Fibroblast of skin of scalp (primary cell): Measurements from ENCODE around the gene LMCD1.

Source experiments
- DNase-seq: peaks from one replicate; pipeline ENCODE4 v3.0.0-alpha.2; 2013

The LMCD1 gene

DNA sequence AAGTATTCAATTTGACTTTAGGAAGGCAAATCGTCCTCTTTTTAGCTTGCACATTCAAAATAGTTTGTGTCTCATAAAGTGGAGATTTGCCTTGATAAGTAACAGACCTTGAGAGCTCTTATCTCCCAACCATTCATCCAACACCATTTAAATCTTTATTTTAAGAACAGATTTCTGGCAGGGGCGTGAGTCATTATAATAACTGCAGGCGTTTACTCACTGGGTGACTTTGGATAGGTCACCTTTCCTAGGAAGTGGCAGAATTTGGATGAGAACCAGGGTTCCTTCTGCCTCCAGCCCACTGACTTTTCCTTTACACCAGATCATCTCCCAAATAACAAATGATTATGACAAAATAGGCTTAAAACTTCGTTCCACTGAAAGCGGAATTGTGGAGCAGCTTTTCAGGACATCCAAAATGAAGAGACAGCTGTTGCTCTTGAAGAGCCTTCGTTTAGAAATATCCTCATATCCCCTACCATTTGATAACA is 5.0 kb downstream of the LMCD1 start:
- DNase-seq: no peak

DNA sequence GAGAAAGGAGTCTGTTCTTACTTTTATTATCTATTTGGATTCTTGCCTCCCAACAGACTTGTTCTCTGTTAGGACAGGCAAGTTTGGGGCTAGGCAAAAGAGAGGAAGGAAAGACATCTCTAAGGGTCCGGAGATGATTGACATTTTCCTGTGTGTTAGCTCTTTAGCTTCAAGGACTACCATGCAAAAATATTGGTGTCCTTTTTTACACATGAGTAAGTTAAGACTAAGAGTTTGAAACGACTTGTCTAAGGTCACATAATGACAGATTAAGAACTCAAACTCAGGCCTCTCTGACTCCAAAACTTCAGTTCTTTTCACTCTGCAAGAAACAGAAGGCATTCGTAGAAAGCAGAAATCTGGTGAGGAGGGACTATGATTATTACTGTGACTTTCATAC is 5.9 kb downstream of the LMCD1 start:
- DNase-seq: no peak

DNA sequence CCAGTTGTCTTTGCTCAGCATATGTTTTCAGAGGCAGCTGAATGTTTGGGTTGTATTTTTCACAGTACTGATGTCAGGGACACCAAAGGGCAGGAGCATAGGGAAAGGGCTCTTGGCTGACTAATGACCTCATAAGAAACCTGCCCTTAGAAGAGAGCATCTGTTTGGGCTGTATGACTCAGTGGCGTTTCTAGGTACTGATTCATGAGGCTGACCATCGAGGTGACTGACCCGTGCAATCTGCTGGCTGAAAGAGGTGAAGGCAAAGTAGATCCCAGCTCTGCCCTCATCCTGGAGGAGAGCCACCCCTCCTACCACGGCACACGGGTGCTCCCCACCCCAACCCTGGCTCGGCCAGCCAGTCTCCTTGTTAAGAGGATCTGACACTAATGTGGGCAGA is 8.3 kb downstream of the LMCD1 start:
- no peak for DNase-seq

DNA sequence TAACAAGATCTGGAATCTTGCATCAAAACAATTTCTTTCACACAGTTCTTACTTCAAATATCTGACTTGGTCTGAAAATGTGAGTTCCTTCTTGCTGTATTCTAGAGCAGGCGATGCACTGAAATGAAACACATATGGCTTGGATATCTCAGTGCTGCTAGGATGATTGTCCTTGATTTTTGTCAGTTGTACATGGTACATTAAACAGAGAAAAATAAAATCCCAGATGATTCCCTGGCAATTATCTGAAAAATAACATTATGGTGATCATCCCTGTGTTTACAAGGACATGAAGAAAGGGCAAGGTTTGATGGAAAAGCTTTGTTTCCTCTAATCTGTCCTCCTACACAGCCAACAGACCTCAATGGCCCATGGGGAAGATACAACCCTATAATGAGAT is 10.6 kb downstream of the LMCD1 start:
- no peak for DNase-seq

DNA sequence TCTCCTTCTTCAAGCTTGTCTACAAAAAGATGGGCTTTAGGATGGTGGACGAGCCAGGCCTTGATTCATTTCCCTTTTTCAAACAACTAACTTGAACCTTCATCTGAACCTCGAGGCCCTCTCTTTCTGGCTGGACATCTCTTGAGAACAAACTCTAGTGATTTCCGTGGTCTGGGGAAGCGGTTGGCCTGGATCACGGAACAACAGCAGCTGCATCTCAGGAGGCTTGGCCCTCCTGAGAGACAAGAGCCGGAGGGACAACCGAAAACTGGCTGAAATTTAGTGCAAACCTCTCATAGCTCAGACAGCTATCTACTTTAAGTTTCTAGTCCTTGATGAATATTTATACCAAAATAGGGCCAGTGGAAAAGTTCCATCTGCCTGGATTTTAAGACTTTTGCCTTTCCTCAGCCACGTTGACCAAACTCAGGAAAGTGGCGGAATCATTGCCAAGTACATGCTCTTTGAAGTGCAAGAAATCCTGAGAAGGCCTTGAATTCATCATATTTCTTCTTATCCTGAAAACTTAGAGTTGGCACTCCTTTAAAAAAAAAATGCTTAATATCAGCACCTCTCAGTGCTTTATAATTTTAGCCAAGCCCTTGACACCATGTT is 14.5 kb downstream of the LMCD1 start:
- no peak for DNase-seq

DNA sequence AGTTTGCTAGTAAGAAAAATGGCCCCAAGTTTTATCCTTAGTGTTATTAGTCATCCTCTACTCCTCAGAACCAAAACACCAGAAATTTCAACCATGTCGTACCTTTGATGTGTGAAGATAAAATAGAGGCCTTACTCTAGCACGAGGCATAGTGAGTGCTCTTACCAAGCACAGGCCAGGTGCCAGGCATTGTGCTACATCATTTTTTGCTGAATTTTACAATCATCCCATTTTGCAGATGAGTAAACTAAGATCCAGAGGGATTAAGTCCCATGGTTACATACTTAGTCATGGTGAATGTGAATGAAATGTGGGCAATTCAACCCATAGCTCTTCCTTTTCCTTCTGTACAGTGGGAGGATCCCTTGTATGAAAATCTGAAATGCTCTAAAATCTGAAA is 15.2 kb downstream of the LMCD1 start:
- DNase-seq: no peak

DNA sequence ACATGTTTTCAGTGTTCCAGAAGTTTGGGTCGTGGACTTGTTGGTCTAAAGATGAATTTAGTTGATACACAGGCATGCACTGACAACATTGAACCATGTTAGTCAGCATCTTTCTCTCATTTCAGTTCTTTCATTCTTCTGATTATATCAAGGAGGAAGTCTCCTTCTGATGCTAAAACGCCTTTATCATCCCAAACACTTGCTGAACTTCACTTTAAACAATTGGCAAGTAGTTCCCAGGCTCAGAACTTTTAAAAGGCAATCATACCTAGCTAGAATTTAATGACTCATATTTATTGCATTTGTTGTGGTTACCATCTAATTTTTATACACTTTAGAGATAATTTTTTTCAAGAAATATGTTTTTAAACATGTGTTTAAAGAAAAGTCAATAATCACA is 15.9 kb downstream of the LMCD1 start:
- no peak for DNase-seq

DNA sequence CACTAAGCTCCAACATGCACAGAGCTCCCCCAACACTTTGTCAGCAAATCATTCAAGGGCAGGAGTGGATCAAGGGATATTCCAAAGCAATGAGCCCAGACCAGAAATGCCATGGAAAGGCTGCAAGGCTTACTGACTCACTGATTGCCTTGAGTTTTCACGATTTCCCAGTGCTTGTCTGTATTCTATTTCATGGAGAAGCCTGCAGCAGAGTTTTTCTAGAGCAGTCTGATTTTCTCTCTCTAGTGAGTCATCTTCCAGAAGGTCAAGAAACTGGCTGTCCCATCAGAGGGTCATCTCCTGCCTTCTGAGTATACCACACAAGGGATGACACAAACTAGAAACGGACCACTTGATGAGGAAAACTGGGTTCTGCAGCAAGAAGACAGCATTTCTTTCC is 16.5 kb downstream of the LMCD1 start:
- peak; percentile 58 for DNase-seq

DNA sequence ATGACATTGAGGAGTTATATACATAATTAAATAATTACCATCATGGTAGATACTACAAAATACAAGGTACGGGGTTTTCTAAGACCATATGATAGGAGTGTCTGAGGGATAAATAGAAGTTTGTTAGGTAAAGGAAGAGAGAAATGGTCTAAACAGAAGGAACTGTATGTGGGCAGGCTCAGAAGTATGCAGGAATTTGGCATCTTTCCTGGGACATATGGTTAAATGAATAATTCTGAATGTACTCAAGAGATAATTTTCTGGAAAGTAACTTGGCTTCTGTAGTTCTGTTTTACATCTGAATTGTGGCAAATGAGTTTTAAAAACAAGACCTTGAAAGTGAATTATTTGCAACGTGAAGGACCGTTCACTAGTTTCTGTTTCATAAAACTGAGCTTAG is 17.5 kb downstream of the LMCD1 start:
- DNase-seq: peak; percentile 92

DNA sequence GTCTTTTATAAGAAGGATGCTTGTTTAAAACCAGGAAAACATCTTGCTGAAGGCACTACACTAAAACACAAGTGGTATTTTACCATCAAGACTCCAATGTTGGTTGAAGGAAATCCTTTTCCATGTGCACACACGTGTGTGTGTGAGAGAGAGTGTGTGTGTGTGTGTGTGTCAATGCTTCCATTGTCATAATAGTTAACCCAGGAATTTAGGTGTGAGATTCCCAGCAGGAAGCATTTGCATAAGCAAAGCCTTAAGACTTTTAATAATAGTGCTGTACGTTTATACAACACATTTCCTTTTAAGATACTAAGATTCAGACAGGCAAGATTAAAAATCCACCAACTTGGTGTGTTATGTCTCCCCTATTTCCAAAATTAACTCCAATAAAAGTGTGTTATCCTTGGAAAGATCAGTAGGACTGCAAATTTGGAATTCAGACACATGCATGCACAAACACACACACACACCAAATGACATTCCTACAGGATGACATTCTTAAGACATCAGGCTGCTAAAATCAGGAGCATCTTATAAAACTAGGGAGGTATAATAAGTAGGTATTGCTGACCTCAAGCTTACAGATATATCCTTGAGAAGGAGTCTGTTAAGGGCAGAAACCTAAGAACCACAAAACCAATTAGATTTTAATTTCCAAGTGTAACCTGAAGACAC is 18.3 kb downstream of the LMCD1 start:
- peak; percentile 62 for DNase-seq

DNA sequence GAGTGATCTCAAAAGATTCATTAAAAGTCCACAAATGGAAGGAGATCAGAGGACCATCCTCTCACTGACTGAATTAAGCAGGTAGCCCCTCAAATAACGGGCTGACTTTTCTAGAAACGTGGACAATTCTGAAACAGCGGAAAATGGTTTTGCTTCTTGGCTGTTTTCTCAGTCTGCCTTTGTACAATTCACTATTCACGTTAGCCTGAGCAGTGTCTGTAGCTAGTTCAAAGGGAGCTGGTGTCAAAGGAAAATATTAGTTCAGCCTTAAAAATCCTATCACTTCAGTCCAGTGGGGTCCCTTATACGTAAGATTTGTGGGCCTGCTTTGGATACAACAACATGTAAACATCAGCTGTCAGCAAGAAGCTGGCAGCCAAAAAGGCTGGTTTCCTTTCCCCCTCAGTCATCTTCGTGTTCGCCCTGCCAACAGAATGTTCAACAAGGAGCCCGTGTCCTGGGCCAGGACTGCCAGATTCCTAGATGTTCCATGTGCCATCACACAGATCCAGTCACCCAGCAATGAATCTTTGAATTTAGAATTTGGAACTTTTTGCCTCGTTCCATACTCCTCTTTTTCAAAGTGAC is 19.3 kb downstream of the LMCD1 start:
- no peak for DNase-seq

DNA sequence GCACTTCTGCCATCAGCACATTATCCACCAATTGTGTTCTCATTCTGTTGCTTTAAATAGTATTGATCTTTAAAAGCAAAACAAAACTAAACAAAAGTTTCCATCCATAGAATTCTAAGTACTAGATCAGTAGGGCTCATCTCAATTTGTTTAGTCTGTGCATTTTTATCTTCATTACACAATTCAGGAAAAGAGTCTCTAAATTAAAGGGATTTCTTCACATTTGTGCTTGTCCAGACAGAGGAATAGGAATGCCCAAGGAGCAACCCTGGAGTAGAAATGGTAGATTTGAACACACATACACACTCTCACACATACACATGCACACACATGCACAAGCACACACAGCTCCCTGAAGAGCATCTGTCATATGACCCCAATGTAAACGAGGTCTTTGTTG is 21.4 kb downstream of the LMCD1 start:
- DNase-seq: no peak

DNA sequence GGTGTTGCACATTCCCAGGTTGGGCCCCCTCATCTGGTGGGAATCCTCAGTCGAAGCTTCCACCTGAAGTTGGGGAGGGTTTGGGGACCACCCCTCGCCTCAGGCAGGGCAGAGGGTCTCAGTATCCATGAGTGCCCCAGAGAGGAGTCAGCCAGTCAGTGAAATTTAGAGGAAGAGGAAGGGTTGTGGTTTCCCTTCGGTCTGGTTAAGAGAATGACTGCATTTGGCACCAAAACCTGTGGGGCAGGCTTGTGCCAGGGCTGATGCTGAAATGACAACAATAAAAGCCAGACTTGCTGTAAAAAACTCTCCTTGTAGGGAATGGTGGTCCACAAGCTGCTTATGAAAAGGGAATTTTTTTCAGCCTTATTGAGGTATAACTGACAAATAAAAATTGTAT is 22.6 kb downstream of the LMCD1 start:
- DNase-seq: no peak

DNA sequence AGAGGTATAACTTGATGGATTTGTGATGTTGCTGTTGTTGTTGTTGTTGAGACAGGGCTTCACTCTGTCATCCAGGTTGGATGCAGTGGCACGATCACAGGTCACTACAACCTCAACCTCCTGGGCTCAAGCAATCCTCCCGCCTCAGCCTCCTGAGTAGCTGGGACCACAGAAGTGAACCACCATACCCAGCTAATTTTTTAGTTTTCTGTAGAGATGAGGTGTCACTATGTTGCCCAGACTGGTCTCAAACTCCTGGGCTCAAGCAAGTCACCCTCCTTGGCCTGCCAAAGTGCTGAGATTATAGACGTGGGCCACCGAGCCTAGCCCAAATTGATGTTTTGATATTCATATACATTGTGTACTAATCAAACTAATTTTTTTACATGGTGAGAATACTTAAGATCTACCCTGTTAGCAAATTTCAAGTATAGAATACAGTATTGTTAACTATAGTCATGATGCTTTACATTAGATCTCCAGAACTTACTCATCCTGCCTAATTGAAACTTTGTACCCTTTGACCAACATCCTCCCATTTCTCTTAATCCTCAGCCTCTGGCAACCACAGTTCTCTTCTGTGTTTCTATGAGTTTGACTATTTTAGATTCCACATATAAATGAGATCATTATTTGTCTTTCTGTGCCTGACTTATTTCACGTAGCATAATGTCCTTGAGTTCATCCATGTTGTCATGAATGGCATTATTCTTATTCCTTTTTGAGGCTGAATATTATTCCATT is 23.2 kb downstream of the LMCD1 start:
- DNase-seq: no peak

DNA sequence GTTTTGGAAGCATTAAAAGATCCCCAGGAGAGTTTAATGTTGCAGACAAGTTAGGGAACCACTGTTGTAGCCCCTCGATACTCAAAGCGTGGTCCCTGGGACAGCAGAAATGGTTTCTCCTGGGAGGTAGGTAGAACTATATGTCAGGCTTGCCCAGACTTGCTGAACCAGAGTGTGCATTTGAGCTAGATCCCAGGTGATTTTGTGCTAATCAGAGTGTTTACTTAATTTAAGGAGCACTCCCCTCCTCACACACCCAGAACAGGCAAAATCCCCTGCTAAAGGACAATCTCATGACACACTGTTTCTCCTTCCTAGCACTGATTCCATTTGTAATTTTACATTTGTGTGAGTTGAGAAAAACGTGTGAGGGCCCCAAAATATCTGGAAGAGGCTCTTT is 24.3 kb downstream of the LMCD1 start:
- DNase-seq: no peak

DNA sequence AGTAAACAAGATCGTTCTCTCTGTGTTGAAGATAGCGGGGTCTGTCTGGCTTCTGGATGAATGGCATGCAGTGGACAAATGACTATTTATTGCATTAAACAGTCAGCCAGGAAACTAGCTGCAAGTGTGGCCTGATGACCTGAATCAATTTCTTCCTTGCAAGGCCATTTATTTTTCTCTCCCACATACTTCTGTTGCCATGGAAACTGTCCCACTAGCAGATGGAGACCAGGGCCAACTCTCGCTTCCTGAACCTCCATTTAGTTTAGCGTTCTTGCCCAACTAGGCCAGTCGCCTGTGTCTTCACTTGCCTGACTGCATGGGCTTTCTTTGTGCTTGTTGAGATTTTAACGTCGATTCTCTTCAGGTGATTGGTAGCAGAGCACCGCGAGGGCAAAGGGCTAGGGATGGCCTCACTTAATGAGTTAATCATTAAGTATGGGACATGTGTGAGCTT is 27.6 kb downstream of the LMCD1 start:
- DNase-seq: no peak

DNA sequence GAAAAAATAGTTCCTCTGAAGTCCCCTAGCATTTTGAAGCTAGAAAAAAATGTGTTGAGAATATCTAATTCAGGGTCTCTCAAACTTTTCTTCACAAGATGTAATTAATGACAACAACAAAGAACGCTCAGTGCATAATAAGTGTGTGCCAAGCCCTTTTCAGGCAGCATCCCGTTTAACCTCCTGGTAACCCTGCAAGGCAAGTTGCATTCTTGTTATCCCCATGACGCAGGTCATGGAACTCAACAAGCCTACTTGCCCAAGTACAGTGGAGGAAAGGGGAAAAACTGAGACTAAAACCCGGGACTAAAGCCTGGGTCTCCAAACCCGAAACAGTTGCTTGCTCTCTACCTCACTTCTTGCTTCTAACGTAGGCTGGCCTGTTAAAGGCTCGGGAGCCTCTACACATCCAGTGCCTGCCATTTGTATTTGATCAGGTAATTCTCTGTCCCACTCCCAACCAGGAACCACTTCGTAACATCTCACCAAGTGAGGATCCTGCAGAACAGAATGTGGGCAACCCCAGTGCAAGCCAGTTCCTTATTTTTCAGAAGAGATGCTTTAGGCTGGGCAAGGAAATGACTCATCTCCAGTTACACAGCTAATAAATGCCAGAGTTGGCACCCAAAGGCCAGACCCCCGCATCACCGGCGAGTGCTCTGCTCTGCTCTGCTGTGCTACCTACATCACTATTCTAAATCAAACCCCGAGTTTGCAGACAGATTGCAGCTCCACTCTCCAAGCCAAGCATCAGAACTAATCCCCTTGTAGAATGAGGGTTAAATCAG is 28.3 kb downstream of the LMCD1 start:
- no peak for DNase-seq

DNA sequence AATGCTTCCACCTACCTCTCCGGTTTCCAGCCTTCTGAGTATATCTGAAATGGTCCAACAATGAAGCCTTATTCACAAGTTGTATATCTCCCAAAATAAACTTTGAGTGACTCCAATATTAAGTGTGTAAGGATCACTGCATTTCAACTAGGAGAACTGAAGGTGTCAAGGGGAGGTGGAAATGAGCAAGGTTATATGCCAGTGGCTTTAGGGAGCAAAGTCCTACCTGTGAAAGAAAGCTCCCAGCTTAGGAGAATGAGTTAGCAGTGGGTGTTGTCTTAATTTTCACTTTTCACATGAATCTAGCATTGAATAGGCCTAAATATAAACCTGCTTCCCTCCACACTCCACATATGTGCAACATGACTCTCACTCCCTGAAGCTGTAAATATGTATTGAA is 29.0 kb downstream of the LMCD1 start:
- DNase-seq: no peak

DNA sequence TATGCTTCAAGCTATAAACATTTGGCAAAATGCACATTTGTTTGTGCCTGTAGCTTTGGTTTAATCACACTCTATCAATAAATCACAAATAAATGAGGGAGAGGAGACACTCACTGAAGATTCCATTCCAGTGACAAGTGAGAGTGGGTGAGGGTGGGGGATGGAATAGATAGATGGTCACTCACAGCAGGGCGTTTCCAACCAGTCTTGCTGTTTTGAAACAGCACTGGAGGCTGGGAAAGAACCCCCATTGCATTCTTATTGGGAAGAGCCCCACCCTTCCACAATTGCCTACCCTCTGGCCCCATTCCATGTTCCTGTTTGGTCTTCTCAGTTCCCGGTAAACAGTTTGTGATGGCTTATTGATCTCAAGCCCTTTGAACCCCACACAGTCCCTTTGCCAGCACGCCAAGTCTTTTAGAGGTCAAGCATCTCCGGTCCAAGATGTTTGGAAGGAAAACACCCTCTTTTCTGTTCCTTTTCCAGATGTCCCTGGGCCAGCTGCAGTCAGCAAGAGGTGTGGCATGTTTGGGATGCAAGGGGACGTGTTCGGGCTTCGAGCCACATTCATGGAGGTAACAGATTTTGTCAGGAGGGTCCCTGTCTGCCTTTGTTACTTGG is 30.7 kb downstream of the LMCD1 start:
- peak; percentile 78 for DNase-seq

DNA sequence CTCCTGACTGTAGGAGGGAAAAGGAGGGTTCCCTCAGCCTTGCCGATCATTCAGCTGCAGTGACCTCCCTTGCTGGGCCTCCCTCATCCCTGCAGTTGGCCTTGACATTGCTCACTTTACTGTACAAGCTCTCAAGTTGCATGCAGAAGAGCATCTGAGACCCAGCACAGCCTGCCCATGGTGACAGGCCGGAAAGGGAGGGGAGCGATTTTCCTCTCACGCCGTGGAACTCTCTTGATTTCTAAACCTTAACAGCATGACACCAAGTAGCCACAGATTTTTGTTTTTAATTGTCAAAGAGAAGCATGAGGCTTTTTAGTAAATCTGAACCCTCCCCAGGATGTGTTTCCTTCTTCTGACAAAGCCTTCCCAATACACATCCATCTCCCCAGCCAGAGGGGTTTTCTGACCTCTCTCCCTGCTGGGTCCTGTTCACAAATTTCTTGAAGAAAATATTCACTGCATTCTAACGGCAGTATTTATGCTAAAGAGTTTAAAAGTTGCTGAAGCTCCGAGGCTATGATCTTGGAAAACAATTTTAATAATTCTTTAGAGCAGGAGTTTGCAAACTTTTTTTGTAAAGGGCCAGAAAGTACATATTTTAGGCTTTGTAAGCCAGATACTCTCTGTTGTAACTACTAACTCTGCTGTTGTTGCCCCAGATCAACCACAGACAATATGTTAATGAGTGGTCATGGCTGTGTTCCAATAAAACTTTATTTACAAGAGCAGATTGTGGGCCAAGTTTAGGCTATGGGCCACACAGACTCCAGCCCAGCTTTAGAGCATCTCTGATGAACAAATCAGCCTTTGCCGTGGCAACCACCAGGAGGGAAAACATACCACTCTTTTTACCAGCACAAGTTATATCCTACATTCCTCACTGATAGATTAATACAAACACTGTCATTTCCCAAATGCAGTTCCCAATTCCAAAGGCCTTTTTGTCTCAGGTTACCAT is 34.8 kb downstream of the LMCD1 start:
- DNase-seq: peak; percentile 88

DNA sequence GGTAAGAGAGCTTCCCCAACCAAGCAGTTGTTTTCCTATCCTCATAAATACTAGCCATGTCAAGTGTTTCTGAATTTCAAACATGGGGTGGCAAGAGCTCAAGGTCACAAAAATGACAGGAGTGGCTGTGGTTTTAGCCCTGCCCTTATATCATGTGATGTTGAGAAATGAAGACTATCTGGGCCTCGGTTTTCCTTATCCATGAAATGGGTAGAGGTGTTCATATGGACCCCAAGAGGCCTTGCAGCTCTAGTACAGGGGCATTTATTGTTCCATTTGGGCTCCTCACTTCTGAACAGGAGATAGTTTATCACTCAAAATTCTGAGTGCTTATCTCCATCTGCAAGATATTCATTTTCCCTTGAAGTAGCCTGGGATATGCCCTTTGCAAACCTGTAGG is 35.8 kb downstream of the LMCD1 start:
- DNase-seq: no peak
